T-helper 17 cell (primary cell): ENCODE results near the gene PIGL. TPM values are rescaled to one million over a fixed set of nuclear protein-coding genes. Genes with fewer than 3 reads are reported as not detected.

Source experiments
- ATAC-seq: fragments of 150-1000 bp; cut with Tn5 transposase; 2 replicates; pipeline ENCODE4 v1.10.0; 2021; ENCODE audit warnings: mild to moderate bottlenecking, moderate library complexity
- DNase-seq, 3 donors: peaks; one replicate each; pipeline versions ENCODE4 v3.0.0 to v3.0.0-alpha.2; 2020 to 2021
- H3K9me3 ChIP-seq: one replicate; pipeline ENCODE4 v1.7.0; 2013; ENCODE audit warnings: low read length, mild to moderate bottlenecking; ENCODE audit not compliant: control insufficient read depth, poor library complexity, severe bottlenecking
- H3K27ac Mint-ChIP-seq: one replicate; pipeline ENCODE4 v1.8.0; 2022; ENCODE audit warnings: mild to moderate bottlenecking, moderate library complexity, mixed read lengths
- H3K27me3 Mint-ChIP-seq: one replicate; pipeline ENCODE4 v1.8.0; 2022; ENCODE audit warnings: mixed read lengths
- H3K36me3 Mint-ChIP-seq: one replicate; pipeline ENCODE4 v1.8.0; 2022; ENCODE audit warnings: low read depth, mixed read lengths
- H3K4me1 Mint-ChIP-seq: one replicate; pipeline ENCODE4 v1.8.0; 2022; ENCODE audit warnings: mild to moderate bottlenecking, mixed read lengths
- H3K4me3 Mint-ChIP-seq: one replicate; pipeline ENCODE4 v1.8.0; 2022; ENCODE audit warnings: mild to moderate bottlenecking, moderate library complexity, mixed read lengths
- total RNA-seq, 4 donors: library from RNA in 2 of 4; stranded (reverse) in 2 of 4; gene quantifications; one replicate each; pipeline ENCODE4 v1.2.3 and lab custom pipeline; 2022 to 2026

The PIGL gene
- total RNA-seq, 2 donors from 2014 or later = 54.5 to 69.0 TPM

- Mint-ChIP-seq H3K36me3 (peaks cover 4% of the 10 kb centered on the region), H3K27me3 (no peaks in the 10 kb centered on the region), H3K4me1 (peaks cover 5% of the 10 kb centered on the region), H3K4me3 (no peak overlapping the region), H3K27ac (no peak overlapping the region)
- ATAC-seq (no peak), DNase-seq (no peak)
- no peaks in the 10 kb centered on the region for H3K9me3 ChIP-seq
Measured at GRCh38 chr17:16239931-16240330, 22.9 kb downstream of the PIGL start.

GRCh38 chr17:16241906-16242399 lies 24.9 kb downstream of the PIGL start:
- Mint-ChIP-seq H3K4me1 (peaks cover 6% of the 10 kb centered on the region), H3K27ac (no peak overlapping the region), H3K36me3 (peaks cover 3% of the 10 kb centered on the region), H3K4me3 (no peak overlapping the region), H3K27me3 (no peaks in the 10 kb centered on the region)
- ATAC-seq = no peak
- H3K9me3 ChIP-seq = no peaks in the 10 kb centered on the region
- no peak for DNase-seq

- no peaks in the 10 kb centered on the region for H3K27me3 Mint-ChIP-seq
- H3K36me3 Mint-ChIP-seq = peaks cover 6% of the 10 kb centered on the region
- peaks cover 10% of the 10 kb centered on the region for H3K4me1 Mint-ChIP-seq
- H3K27ac Mint-ChIP-seq = no peak overlapping the region
- no peak overlapping the region for H3K4me3 Mint-ChIP-seq
- DNase-seq = no peak
- H3K9me3 ChIP-seq = no peaks in the 10 kb centered on the region
- ATAC-seq = no peak
Measured at GRCh38 chr17:16243385-16243784, 26.4 kb downstream of the PIGL start.

- ATAC-seq = no peak
- Mint-ChIP-seq H3K27ac (no peak overlapping the region), H3K4me3 (no peak overlapping the region), H3K27me3 (no peaks in the 10 kb centered on the region), H3K4me1 (peaks cover 13% of the 10 kb centered on the region), H3K36me3 (peaks cover 9% of the 10 kb centered on the region)
- no peak for DNase-seq
- no peaks in the 10 kb centered on the region for H3K9me3 ChIP-seq
Measured at GRCh38 chr17:16243801-16244567, 27.0 kb downstream of the PIGL start.

- Mint-ChIP-seq H3K4me3 (no peak overlapping the region), H3K36me3 (peaks cover 6% of the 10 kb centered on the region)
Measured at GRCh38 chr17:16247586-16247984, 30.6 kb downstream of the PIGL start.

GRCh38 chr17:16250635-16251034 lies 33.6 kb downstream of the PIGL start:
- H3K27me3 Mint-ChIP-seq = no peaks in the 10 kb centered on the region
- H3K4me1 Mint-ChIP-seq = peaks cover 17% of the 10 kb centered on the region
- DNase-seq (no peak), ATAC-seq (no peak)
- H3K9me3 ChIP-seq = no peaks in the 10 kb centered on the region
- H3K36me3 Mint-ChIP-seq = peaks cover 6% of the 10 kb centered on the region
- H3K27ac Mint-ChIP-seq = no peak overlapping the region
- H3K4me3 Mint-ChIP-seq = no peak overlapping the region

More at GRCh38 chr17:16247586-16247984, 30.6 kb downstream of the PIGL start:
- H3K4me1 Mint-ChIP-seq = peaks cover 8% of the 10 kb centered on the region
- no peak for ATAC-seq
- no peak overlapping the region for H3K27ac Mint-ChIP-seq
- DNase-seq = no peak
- H3K27me3 Mint-ChIP-seq = no peaks in the 10 kb centered on the region
- H3K9me3 ChIP-seq = no peaks in the 10 kb centered on the region

GRCh38 chr17:16251043-16251442 lies 34.0 kb downstream of the PIGL start:
- Mint-ChIP-seq H3K4me3 (no peak overlapping the region), H3K36me3 (peaks cover 6% of the 10 kb centered on the region), H3K27ac (no peak overlapping the region), H3K27me3 (no peaks in the 10 kb centered on the region), H3K4me1 (peaks cover 17% of the 10 kb centered on the region)
- no peaks in the 10 kb centered on the region for H3K9me3 ChIP-seq
- ATAC-seq (no peak), DNase-seq (no peak)

GRCh38 chr17:16251556-16251955 lies 34.5 kb downstream of the PIGL start:
- no peak overlapping the region for H3K27ac Mint-ChIP-seq
- H3K9me3 ChIP-seq = no peaks in the 10 kb centered on the region
- H3K36me3 Mint-ChIP-seq = peaks cover 6% of the 10 kb centered on the region
- peaks cover 17% of the 10 kb centered on the region for H3K4me1 Mint-ChIP-seq
- no peak overlapping the region for H3K4me3 Mint-ChIP-seq
- ATAC-seq = no peak
- no peak for DNase-seq
- H3K27me3 Mint-ChIP-seq = no peaks in the 10 kb centered on the region

GRCh38 chr17:16254773-16255400 lies 37.9 kb downstream of the PIGL start:
- ATAC-seq (no peak), DNase-seq (no peak)
- H3K4me3 Mint-ChIP-seq = no peak overlapping the region
- H3K27me3 Mint-ChIP-seq = no peaks in the 10 kb centered on the region
- peaks cover 2% of the 10 kb centered on the region for H3K36me3 Mint-ChIP-seq
- peaks cover 10% of the 10 kb centered on the region for H3K4me1 Mint-ChIP-seq
- H3K9me3 ChIP-seq = no peaks in the 10 kb centered on the region
- no peak overlapping the region for H3K27ac Mint-ChIP-seq

GRCh38 chr17:16255481-16255921 lies 38.5 kb downstream of the PIGL start:
- DNase-seq (no peak), ATAC-seq (no peak)
- Mint-ChIP-seq H3K36me3 (peaks cover 2% of the 10 kb centered on the region), H3K27ac (no peak overlapping the region), H3K4me3 (no peak overlapping the region), H3K4me1 (peaks cover 10% of the 10 kb centered on the region), H3K27me3 (no peaks in the 10 kb centered on the region)
- no peaks in the 10 kb centered on the region for H3K9me3 ChIP-seq

- DNase-seq = no peak
- Mint-ChIP-seq H3K4me1 (peaks cover 9% of the 10 kb centered on the region), H3K36me3 (peaks cover 2% of the 10 kb centered on the region), H3K27me3 (no peaks in the 10 kb centered on the region), H3K27ac (no peak overlapping the region), H3K4me3 (no peak overlapping the region)
- H3K9me3 ChIP-seq = no peaks in the 10 kb centered on the region
- no peak for ATAC-seq
Measured at GRCh38 chr17:16258901-16259300, 41.9 kb downstream of the PIGL start.

- Mint-ChIP-seq H3K4me3 (no peak overlapping the region), H3K27ac (no peak overlapping the region), H3K36me3 (peaks cover 2% of the 10 kb centered on the region), H3K4me1 (peaks cover 6% of the 10 kb centered on the region), H3K27me3 (no peaks in the 10 kb centered on the region)
- DNase-seq = no peak
- no peaks in the 10 kb centered on the region for H3K9me3 ChIP-seq
- ATAC-seq = no peak
Measured at GRCh38 chr17:16259926-16260325, 42.9 kb downstream of the PIGL start.

GRCh38 chr17:16261049-16261448 lies 44.0 kb downstream of the PIGL start:
- no peaks in the 10 kb centered on the region for H3K9me3 ChIP-seq
- Mint-ChIP-seq H3K4me1 (peaks cover 6% of the 10 kb centered on the region), H3K4me3 (no peak overlapping the region), H3K27me3 (no peaks in the 10 kb centered on the region), H3K27ac (peak overlapping the region; percentile 78), H3K36me3 (peaks cover 2% of the 10 kb centered on the region)
- ATAC-seq (no peak), DNase-seq (no peak)
